Glomerular visceral epithelial cell (primary cell): ENCODE data around the gene BTBD1.
A peak's percentile ranks its signal among the peaks of the same experiment; 100 is the strongest.
"Not testable (repeated sequence)": the region's sequence is repeated elsewhere in the genome, so short reads cannot be mapped to it uniquely, and the experiment has no call there.

ENCODE experiments used
- DNase-seq: peaks from one replicate; pipeline ENCODE4 v3.0.0-alpha.2; 2016; ENCODE audit errors: extremely low spot score

Gene BTBD1

GRCh38 chr15:83094583-83094982 is 27.5 kb upstream of the BTBD1 start:
- no peak for DNase-seq

GRCh38 chr15:83092309-83092976 is 25.4 kb upstream of the BTBD1 start:
- DNase-seq, result peak; percentile 11

GRCh38 chr15:83091965-83092308 is 24.9 kb upstream of the BTBD1 start:
- DNase-seq, result not testable (repeated sequence)

- no peak for DNase-seq
These were observed 23.4 kb upstream of the BTBD1 start for GRCh38 chr15:83090465-83090864.

- DNase-seq, result no peak
These were observed 21.8 kb upstream of the BTBD1 start for GRCh38 chr15:83088876-83089275.

GRCh38 chr15:83087576-83087975 is 20.5 kb upstream of the BTBD1 start:
- DNase-seq, result no peak

GRCh38 chr15:83085864-83086552 is 19.0 kb upstream of the BTBD1 start:
- DNase-seq, result not testable (repeated sequence)

GRCh38 chr15:83085461-83085860 is 18.4 kb upstream of the BTBD1 start:
- DNase-seq, result not testable (repeated sequence)

- DNase-seq, result no peak
These were observed 15.8 kb upstream of the BTBD1 start for GRCh38 chr15:83082730-83083386.

- DNase-seq, result no peak
These were observed 14.4 kb upstream of the BTBD1 start for GRCh38 chr15:83081256-83082014.

GRCh38 chr15:83078712-83079111 is 11.7 kb upstream of the BTBD1 start:
- DNase-seq, result no peak

GRCh38 chr15:83077491-83078230 is 10.6 kb upstream of the BTBD1 start:
- no peak for DNase-seq

GRCh38 chr15:83069211-83069642 is 2.2 kb upstream of the BTBD1 start:
- DNase-seq, result not testable (repeated sequence)

GRCh38 chr15:83068054-83068453 is 1.0 kb upstream of the BTBD1 start:
- no peak for DNase-seq

GRCh38 chr15:83067638-83067962 is 548 bp upstream of the BTBD1 start:
- DNase-seq, result no peak

GRCh38 chr15:83066034-83066733 is 868 bp downstream of the BTBD1 start:
- peak; percentile 20 for DNase-seq

- no peak for DNase-seq
These were observed 1.6 kb downstream of the BTBD1 start for GRCh38 chr15:83065431-83065830.

GRCh38 chr15:83064859-83065258 is 2.2 kb downstream of the BTBD1 start:
- no peak for DNase-seq

- DNase-seq, result no peak
These were observed 3.5 kb downstream of the BTBD1 start for GRCh38 chr15:83063551-83063950.

GRCh38 chr15:83062768-83063180 is 4.3 kb downstream of the BTBD1 start:
- DNase-seq, result no peak

- DNase-seq, result peak; percentile 22
These were observed 5.4 kb downstream of the BTBD1 start for GRCh38 chr15:83061680-83062079.
